Neuron (in vitro differentiated cells): ENCODE results near the gene NINJ2.

Experiments used
- H2AFZ ChIP-seq: one replicate; pipeline ENCODE4 v1.6.1; 2013; ENCODE audit warnings: low read depth, mild to moderate bottlenecking, inconsistent platforms, low read length, moderate library complexity
- H3K27me3 ChIP-seq: one replicate; pipeline ENCODE4 v1.6.1; 2013; ENCODE audit warnings: low read length; ENCODE audit not compliant: insufficient read depth
- H3K36me3 ChIP-seq: one replicate; pipeline ENCODE4 v1.6.1; 2013; ENCODE audit warnings: low read length; ENCODE audit not compliant: insufficient read depth
- H3K4me1 ChIP-seq: one replicate; pipeline ENCODE4 v1.6.1; 2013; ENCODE audit warnings: low read length; ENCODE audit not compliant: insufficient read depth
- H3K4me3 ChIP-seq: 2 replicates; pipeline ENCODE4 v1.5.1; 2013; ENCODE audit warnings: mild to moderate bottlenecking, low read length, moderate library complexity
- H3K9me3 ChIP-seq: one replicate; pipeline ENCODE4 v1.6.1; 2013; ENCODE audit warnings: low read length

Gene NINJ2

GRCh38 chr12:690466-690865, 27.2 kb upstream of the NINJ2 start:
- H3K9me3 ChIP-seq = peaks cover 4% of the 10 kb centered on the region
- H2AFZ ChIP-seq = no peak overlapping the region
- no peak overlapping the region for H3K4me3 ChIP-seq
- peaks cover 4% of the 10 kb centered on the region for H3K4me1 ChIP-seq
- no peaks in the 10 kb centered on the region for H3K36me3 ChIP-seq
- H3K27me3 ChIP-seq = no peaks in the 10 kb centered on the region

- Histone ChIP-seq H3K4me1 (peaks cover 14% of the 10 kb centered on the region), H2AFZ (no peak overlapping the region), H3K4me3 (no peak overlapping the region), H3K27me3 (no peaks in the 10 kb centered on the region), H3K36me3 (no peaks in the 10 kb centered on the region), H3K9me3 (no peaks in the 10 kb centered on the region)
Measured at GRCh38 chr12:685388-685787, 22.1 kb upstream of the NINJ2 start.

DNA sequence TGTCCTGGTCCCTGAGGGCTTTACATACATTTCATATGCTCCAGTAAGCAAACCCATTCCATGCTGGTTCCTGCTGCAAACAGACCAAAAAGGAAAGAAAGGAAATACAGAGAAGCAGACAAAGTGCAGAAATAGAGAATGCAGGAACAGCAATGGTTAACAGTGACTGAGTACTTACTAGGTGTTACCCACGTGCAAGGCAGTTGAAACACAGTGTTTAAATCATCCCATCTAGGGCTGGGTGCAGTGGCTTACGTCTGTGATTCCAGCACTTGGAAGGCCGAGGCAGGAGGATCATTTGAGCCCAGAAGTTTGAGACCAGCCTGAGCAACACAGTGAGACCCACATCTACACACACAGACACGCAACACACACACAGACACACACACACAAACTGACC, 21.2 kb upstream of the NINJ2 start:
- Histone ChIP-seq H3K4me1 (peaks cover 14% of the 10 kb centered on the region), H3K4me3 (no peak overlapping the region), H3K9me3 (no peaks in the 10 kb centered on the region), H2AFZ (no peak overlapping the region), H3K27me3 (no peaks in the 10 kb centered on the region), H3K36me3 (no peaks in the 10 kb centered on the region)

DNA sequence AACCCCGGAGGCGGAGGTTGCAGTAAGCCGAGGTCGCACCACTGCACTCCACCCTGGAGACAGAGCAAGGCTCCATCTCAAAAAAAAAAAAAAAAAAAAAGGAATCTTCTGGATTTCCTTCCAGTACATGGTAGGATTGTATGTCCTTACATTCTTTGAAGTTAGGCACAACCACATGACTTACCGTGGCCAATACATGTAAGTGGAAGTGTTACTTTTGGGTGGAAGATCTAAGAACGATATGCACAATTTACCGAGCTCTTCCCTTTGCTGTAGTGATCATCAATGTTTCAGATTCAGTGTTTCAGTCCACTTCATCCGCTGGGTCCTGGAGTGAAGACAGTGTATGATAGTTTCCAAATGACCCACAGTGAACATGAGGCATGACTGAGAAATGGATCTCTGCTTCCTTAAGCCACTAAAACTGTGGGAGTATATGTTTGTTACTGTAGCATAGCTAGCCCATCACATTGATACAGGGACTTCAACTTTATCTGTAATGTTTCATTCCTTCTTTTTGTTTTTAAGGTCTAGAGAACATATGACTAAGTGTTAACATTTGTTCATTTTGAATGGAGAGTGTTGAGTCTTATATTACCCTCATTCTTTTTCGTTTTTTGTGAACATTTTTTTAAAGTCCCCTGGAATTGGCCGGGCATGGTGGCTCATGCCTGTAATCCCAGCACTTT, 18.5 kb upstream of the NINJ2 start:
- no peaks in the 10 kb centered on the region for H3K9me3 ChIP-seq
- H2AFZ ChIP-seq = no peak overlapping the region
- H3K27me3 ChIP-seq = no peaks in the 10 kb centered on the region
- H3K4me1 ChIP-seq = peaks cover 14% of the 10 kb centered on the region
- H3K4me3 ChIP-seq = no peak overlapping the region
- no peaks in the 10 kb centered on the region for H3K36me3 ChIP-seq

GRCh38 chr12:678747-679712, 15.8 kb upstream of the NINJ2 start:
- Histone ChIP-seq H3K9me3 (no peaks in the 10 kb centered on the region), H3K27me3 (no peaks in the 10 kb centered on the region)

GRCh38 chr12:675562-675961, 12.3 kb upstream of the NINJ2 start:
- H3K9me3 ChIP-seq = no peaks in the 10 kb centered on the region
- no peak overlapping the region for H3K4me3 ChIP-seq
- H3K27me3 ChIP-seq = no peaks in the 10 kb centered on the region
- no peaks in the 10 kb centered on the region for H3K4me1 ChIP-seq
- H3K36me3 ChIP-seq = no peaks in the 10 kb centered on the region
- no peak overlapping the region for H2AFZ ChIP-seq

More at GRCh38 chr12:678747-679712, 15.8 kb upstream of the NINJ2 start:
- H2AFZ ChIP-seq = no peak overlapping the region
- H3K36me3 ChIP-seq = no peaks in the 10 kb centered on the region
- peaks cover 6% of the 10 kb centered on the region for H3K4me1 ChIP-seq
- no peak overlapping the region for H3K4me3 ChIP-seq

DNA sequence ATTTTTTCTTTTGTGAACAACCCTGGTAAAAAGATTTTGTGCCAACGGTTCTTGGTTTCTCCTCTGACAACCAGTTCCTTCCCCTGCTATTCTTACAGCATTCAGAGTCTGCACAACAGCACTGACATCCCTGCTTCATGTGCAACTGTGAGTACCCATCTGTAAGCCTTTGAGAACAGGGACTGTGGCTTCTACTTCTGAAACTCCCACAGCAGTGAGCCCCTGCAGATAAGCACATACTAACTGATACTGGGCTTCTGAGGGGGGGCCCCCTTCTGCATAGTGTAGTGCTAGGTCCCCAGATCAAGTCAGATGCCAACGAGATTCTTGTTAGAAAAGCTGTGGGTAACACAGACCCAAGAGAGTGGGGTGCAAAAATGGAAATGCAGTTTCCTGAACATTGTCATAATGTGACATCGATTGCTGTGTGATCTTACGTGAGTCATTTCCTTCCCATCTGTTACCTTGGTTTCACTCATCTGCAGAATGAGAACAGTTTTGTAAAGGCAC, 11.1 kb upstream of the NINJ2 start:
- Histone ChIP-seq H2AFZ (no peak overlapping the region), H3K4me1 (no peaks in the 10 kb centered on the region), H3K4me3 (no peak overlapping the region), H3K9me3 (no peaks in the 10 kb centered on the region), H3K36me3 (no peaks in the 10 kb centered on the region), H3K27me3 (no peaks in the 10 kb centered on the region)

- no peaks in the 10 kb centered on the region for H3K9me3 ChIP-seq
- no peak overlapping the region for H2AFZ ChIP-seq
- no peaks in the 10 kb centered on the region for H3K36me3 ChIP-seq
- H3K4me1 ChIP-seq = no peaks in the 10 kb centered on the region
- no peak overlapping the region for H3K4me3 ChIP-seq
- H3K27me3 ChIP-seq = no peaks in the 10 kb centered on the region
Measured at GRCh38 chr12:673849-674248, 10.6 kb upstream of the NINJ2 start.

- H3K9me3 ChIP-seq = no peaks in the 10 kb centered on the region
- H3K4me1 ChIP-seq = no peaks in the 10 kb centered on the region
- no peaks in the 10 kb centered on the region for H3K36me3 ChIP-seq
- no peak overlapping the region for H2AFZ ChIP-seq
- no peaks in the 10 kb centered on the region for H3K27me3 ChIP-seq
- H3K4me3 ChIP-seq = no peak overlapping the region
Measured at GRCh38 chr12:669576-669945, 6.3 kb upstream of the NINJ2 start.

- no peak overlapping the region for H3K4me3 ChIP-seq
- H3K9me3 ChIP-seq = no peaks in the 10 kb centered on the region
- H3K4me1 ChIP-seq = no peaks in the 10 kb centered on the region
- H2AFZ ChIP-seq = no peak overlapping the region
- no peaks in the 10 kb centered on the region for H3K27me3 ChIP-seq
- no peaks in the 10 kb centered on the region for H3K36me3 ChIP-seq
Measured at GRCh38 chr12:668090-668481, 4.8 kb upstream of the NINJ2 start.

DNA sequence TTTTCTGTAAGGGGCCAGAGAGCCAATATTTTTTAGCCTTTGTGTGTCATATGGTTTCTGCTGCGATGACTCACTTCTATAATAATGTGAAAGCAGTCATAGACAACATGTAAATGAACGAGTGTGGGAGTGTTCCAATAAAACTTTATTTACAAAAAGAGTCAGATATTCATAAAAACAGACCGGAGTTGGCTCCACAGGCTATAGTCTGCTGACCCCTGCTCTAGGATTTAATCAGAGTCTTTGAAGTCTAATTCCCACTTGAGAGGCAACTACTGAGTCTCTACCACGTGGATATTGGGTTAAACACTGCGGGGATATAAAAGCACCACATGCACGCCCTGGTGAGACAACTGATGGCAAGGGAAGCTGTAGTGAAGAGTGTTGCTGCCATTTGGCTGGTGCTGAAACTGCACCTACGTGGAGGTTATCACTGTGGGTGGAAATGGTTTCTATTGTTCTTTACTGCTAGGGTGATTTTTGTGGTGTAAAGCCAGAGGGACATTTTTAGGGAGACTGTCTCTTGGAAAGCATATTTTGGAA, 3.6 kb upstream of the NINJ2 start:
- Histone ChIP-seq H3K4me1 (no peaks in the 10 kb centered on the region), H3K9me3 (no peaks in the 10 kb centered on the region), H2AFZ (no peak overlapping the region), H3K4me3 (no peak overlapping the region), H3K36me3 (no peaks in the 10 kb centered on the region), H3K27me3 (no peaks in the 10 kb centered on the region)

GRCh38 chr12:666066-666465, 2.8 kb upstream of the NINJ2 start:
- Histone ChIP-seq H3K9me3 (no peaks in the 10 kb centered on the region), H3K36me3 (no peaks in the 10 kb centered on the region), H2AFZ (no peak overlapping the region), H3K4me3 (no peak overlapping the region), H3K4me1 (no peaks in the 10 kb centered on the region), H3K27me3 (peaks cover 3% of the 10 kb centered on the region)

DNA sequence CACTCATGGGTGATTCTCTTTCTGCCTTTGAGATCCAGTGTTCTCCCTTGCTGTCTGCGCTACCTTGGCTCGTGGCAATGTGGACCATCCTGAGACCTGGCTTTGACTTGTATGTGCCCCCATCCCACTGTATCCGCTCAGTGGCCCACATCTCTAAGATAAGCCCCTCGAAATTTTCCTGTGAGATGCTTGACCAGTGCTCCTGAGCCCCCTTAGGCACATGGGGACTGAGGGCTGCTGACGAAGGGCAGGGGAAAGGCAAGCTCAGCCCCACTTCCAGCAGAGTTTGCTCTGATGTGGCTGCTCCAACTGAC, 1.5 kb upstream of the NINJ2 start:
- Histone ChIP-seq H2AFZ (no peak overlapping the region), H3K27me3 (peaks cover 3% of the 10 kb centered on the region), H3K4me3 (no peak overlapping the region), H3K4me1 (no peaks in the 10 kb centered on the region), H3K9me3 (no peaks in the 10 kb centered on the region), H3K36me3 (no peaks in the 10 kb centered on the region)
